ENCODE results near the gene CMSS1. TPM values are rescaled to one million over a fixed set of nuclear protein-coding genes. Genes with fewer than 3 reads are reported as not detected.

CMSS1 gene
- total and polyA plus RNA-seq, 11 donors, result 13.5 to 48.4 (median 34.8) TPM

DNA sequence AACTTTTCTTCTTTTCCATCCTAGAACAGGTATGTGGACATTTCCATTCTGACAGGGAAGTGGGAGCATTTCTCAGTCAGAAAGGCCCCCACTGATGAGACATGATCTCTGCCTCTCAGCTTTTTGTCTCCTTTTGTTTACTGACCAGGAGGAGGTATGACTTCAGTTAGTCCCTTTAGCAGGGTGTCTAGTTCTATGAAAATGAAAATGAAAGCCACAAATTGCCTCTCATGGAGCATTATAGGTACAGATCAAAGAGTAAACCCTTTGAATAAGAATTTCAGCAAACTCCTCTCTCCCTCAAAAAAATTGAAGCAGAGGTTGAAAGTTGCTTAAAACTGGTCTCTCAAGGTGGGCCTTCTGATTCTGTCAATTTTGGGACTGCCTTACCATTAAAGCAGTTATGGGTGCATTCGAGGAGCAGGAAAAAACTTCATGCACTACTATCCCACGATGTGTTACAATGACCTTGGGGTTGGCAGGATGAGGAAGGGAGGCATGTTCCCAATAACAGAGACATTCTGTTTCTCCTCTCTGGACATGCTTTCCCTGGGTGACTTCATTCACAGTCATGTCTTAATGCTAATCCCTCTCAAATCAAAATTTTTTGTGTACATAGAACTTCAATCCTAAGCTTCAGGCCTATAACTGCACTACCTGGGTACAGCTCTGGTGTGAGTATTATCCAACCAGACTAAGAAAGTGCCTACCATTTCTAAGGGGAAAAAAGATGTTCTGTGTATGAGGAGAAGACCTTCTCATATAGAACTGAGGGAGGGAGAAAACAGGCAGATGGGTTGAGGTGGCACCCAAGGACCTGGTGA, 392.5 kb downstream of the CMSS1 start:
- Histone ChIP-seq H3K36me3 (no peaks in the 10 kb centered on the region), H3K4me3 (no peak overlapping the region), H3K27me3 (no peaks in the 10 kb centered on the region), H3K9me3 (no peaks in the 10 kb centered on the region), H3K4me1 (peaks cover 0 to 24% (median 18%) of the 10 kb centered on the region in 12 donors), H3K27ac (peak overlapping the region in 11 of 12 donors; percentile 41 to 77 (median 71))
- DNase-seq (no peak), ATAC-seq (peak; percentile 43 to 61 (median 52))
- TF ChIP-seq, protein P1, sequence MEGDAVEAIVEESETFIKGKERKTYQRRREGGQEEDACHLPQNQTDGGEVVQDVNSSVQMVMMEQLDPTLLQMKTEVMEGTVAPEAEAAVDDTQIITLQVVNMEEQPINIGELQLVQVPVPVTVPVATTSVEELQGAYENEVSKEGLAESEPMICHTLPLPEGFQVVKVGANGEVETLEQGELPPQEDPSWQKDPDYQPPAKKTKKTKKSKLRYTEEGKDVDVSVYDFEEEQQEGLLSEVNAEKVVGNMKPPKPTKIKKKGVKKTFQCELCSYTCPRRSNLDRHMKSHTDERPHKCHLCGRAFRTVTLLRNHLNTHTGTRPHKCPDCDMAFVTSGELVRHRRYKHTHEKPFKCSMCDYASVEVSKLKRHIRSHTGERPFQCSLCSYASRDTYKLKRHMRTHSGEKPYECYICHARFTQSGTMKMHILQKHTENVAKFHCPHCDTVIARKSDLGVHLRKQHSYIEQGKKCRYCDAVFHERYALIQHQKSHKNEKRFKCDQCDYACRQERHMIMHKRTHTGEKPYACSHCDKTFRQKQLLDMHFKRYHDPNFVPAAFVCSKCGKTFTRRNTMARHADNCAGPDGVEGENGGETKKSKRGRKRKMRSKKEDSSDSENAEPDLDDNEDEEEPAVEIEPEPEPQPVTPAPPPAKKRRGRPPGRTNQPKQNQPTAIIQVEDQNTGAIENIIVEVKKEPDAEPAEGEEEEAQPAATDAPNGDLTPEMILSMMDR (IDR thresholded peaks at IDR 0.05), result no peak
- no peak for TF ChIP-seq POLR2A (IDR thresholded peaks at IDR 0.05)
- WGBS, 4 donors, result 11 to 27% (median 23%) methylated on average over 2 of the region's 2 CpGs
- intact Hi-C loops (cut with DNase I), result no loop called here

DNA sequence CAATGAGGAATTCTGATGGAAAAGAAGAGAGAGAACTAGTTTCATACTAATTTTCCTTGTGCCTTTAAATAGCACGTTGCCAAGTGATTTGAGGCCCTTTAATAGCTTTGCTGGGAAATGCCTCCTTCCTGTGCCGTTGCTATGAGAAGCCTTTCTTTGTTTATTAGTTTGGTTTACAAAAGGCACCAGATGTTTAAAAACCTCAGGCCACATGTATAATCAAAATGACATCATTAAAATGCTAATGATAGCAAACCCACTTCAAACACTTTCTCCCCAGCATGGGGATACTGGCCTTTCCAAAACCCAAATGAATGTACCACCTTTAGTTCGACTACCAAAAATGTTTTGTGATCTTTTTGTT, 393.1 kb downstream of the CMSS1 start:
- H3K4me1 ChIP-seq, result peaks cover 0 to 24% (median 18%) of the 10 kb centered on the region in 12 donors
- H3K27ac ChIP-seq, result peak overlapping the region; percentile 27 to 77 (median 70)
- WGBS, 4 donors, result 8 to 20% (median 11%) methylated on average over 3 of the region's 3 CpGs
- no peak overlapping the region for H3K4me3 ChIP-seq
- no peak for TF ChIP-seq POLR2A (IDR thresholded peaks at IDR 0.05)
- TF ChIP-seq, protein P1 (IDR thresholded peaks at IDR 0.05), result no peak
- DNase-seq (peak in 1 of 5 donors; percentile 40), ATAC-seq (peak in 3 of 4 donors; percentile 31 to 88 (median 81))
- H3K36me3 ChIP-seq, result no peaks in the 10 kb centered on the region
- no peaks in the 10 kb centered on the region for H3K27me3 ChIP-seq
- no peaks in the 10 kb centered on the region for H3K9me3 ChIP-seq
- intact Hi-C loops (cut with DNase I), result no loop called here

DNA sequence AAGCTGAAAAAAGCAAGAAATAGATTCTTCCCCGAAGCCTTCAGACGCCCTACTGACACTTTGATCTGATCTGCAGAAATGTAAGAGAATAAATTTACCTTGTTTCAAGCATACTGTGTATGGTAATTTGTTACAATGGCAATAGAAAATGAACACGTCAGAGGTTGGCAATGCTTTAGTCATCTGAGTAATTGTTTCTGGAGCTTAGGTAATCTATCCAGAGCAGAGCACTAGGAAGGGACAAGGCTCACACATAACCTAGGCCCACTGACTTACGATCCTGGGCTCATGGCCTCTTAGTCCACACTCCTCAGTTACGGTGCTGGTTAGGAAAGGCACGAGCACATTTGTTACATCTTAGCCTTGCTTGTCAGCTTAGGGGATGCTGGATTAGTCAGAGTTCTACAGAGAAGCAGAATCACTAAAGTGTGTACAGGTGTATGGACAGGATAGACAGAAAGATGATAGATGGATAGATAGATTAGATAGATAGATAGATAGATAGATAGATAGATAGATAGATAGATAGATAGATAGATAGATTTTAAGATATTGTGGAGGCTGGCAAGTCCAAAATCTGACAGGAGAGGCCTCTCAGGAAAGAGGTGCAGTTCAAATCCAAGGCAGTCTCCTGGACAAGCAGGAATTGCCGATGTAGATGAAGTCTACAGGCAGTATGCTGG, 396.4 kb downstream of the CMSS1 start:
- no peak for TF ChIP-seq POLR2A (IDR thresholded peaks at IDR 0.05)
- TF ChIP-seq, protein P1 (IDR thresholded peaks at IDR 0.05), result no peak
- intact Hi-C loops (cut with DNase I), result no loop called here
- Histone ChIP-seq H3K36me3 (no peaks in the 10 kb centered on the region), H3K4me3 (no peak overlapping the region), H3K9me3 (peaks cover 0 to 5% (median 0%) of the 10 kb centered on the region in 12 donors), H3K27me3 (no peaks in the 10 kb centered on the region), H3K4me1 (peaks cover 0 to 24% (median 18%) of the 10 kb centered on the region in 12 donors), H3K27ac (no peak overlapping the region)
- DNase-seq (no peak), ATAC-seq (no peak)
- WGBS, 4 donors, result 91 to 95% (median 93%) methylated on average over 7 of the region's 7 CpGs

DNA sequence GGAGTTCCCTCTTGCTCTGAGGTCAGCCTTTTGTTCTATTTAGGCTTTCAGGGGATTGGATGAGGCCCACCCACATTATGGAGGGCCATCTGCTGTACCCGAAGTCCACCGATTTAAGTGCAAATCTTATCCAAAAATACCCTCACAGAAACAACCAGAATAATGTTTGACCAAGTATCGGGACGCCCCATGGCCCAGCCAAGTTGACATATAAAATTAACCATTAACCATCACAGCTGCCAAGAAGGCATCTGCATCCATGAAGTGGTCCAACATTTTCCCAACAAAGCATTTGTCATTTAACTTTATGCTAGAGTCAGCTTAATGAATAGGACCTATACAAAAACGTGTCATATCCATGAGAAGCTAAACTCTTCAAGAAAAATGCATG, 396.9 kb downstream of the CMSS1 start:
- DNase-seq, result no peak
- no peak for ATAC-seq
- Histone ChIP-seq H3K27me3 (no peaks in the 10 kb centered on the region), H3K4me3 (no peak overlapping the region), H3K9me3 (peaks cover 0 to 10% (median 0%) of the 10 kb centered on the region in 12 donors), H3K27ac (no peak overlapping the region), H3K4me1 (peaks cover 0 to 24% (median 18%) of the 10 kb centered on the region in 12 donors), H3K36me3 (no peaks in the 10 kb centered on the region)
- no peak for TF ChIP-seq POLR2A (IDR thresholded peaks at IDR 0.05)
- TF ChIP-seq, protein P1 (IDR thresholded peaks at IDR 0.05), result no peak
- 86 to 91% (median 91%) methylated on average over 5 of the region's 5 CpGs for WGBS, 4 donors
- intact Hi-C loops (cut with DNase I), result no loop called here

Data from heart left ventricle (tissue), 16 donors.